Panc1 (cell line): Measurements from ENCODE around the gene EIF4G3. TPM values are rescaled to one million over a fixed set of nuclear protein-coding genes. Genes with fewer than 3 reads are reported as not detected.
A peak's percentile ranks its signal among the peaks of the same experiment; 100 is the strongest.

Source experiments
- ATAC-seq: fragments of 200-7000 bp; cut with Tn5 transposase; 2 replicates; pipeline ENCODE4 v1.9.1; 2020; ENCODE audit warnings: mild to moderate bottlenecking, moderate library complexity
- BruUV-seq: library from RNA; stranded (reverse); fragments of 400-500 nt; replicated peaks from 2 replicates; lab custom pipeline; 2021; lab: Mats Ljungman, UMichigan
- CTCF ChIA-PET: fragments of 300-600 bp; sonication (Branson Sonifier 250); formaldehyde crosslinking; loops from one replicate; lab custom pipeline; 2022; ENCODE audit warnings: antibody characterized with exemption; lab: Charles Lee
- POLR2A ChIA-PET: fragments of 300-600 bp; sonication (Branson Sonifier 250); formaldehyde crosslinking; loops from one replicate; lab custom pipeline; 2022; ENCODE audit warnings: antibody characterized with exemption; lab: Charles Lee
- DNase-seq: peaks from one replicate; pipeline ENCODE4 v3.0.0-alpha.2; 2010; ENCODE audit warnings: low read depth, low spot score
- H3K27ac ChIP-seq: 2 replicates; pipeline ENCODE4 v1.5.1; 2011; ENCODE audit warnings: mild to moderate bottlenecking, low read length, inconsistent platforms
- H3K27me3 ChIP-seq: fragments of 200-500 bp; sonication (Bioruptor generic); 2 replicates; pipeline ENCODE4 v1.6.0; 2014; ENCODE audit warnings: low read length, inconsistent platforms; ENCODE audit not compliant: control insufficient read depth, insufficient read depth
- H3K36me3 ChIP-seq: fragments of 200-500 bp; sonication (Bioruptor generic); 2 replicates; pipeline ENCODE4 v1.5.1; 2014; ENCODE audit warnings: inconsistent platforms, mild to moderate bottlenecking, low read length, moderate library complexity; ENCODE audit not compliant: control insufficient read depth, insufficient read depth
- H3K4me1 ChIP-seq: 2 replicates; pipeline ENCODE4 v1.5.1; 2011; ENCODE audit warnings: inconsistent platforms, mild to moderate bottlenecking, low read length, moderate library complexity; ENCODE audit not compliant: control insufficient read depth, insufficient read depth
- H3K4me3 ChIP-seq, 2 experiments: 2 replicates each; pipeline ENCODE4 v1.5.1; 2011 to 2012; ENCODE audit warnings: low read depth in 2 of 2, low read length in 2 of 2, mild to moderate bottlenecking in 2 of 2, inconsistent platforms in 1 of 2, moderate library complexity in 1 of 2
- H3K9me3 ChIP-seq: fragments of 200-500 bp; sonication (Bioruptor generic); 2 replicates; pipeline ENCODE4 v1.5.1; 2014; ENCODE audit warnings: low read depth, mild to moderate bottlenecking, inconsistent platforms, low read length, moderate library complexity; ENCODE audit not compliant: control insufficient read depth, insufficient read depth
- POLR2AphosphoS5 ChIP-seq: IDR thresholded peaks from 2 replicates; pipeline ENCODE4 v1.6.1; 2012; ENCODE audit warnings: mild to moderate bottlenecking, low read depth, low read length, moderate library complexity
- SIN3A ChIP-seq: IDR thresholded peaks from 2 replicates; pipeline ENCODE4 v1.6.1; 2012; ENCODE audit warnings: low read depth, mild to moderate bottlenecking, low read length, moderate library complexity, borderline replicate concordance; ENCODE audit not compliant: insufficient read depth
- TCF7L2 ChIP-seq: IDR thresholded peaks from 2 replicates; pipeline ENCODE4 v1.6.1; 2011; ENCODE audit warnings: mild to moderate bottlenecking, low read depth, low read length, inconsistent platforms
- in situ Hi-C: cut with HindIII; loops from 2 replicates; pipeline ENCODE4 v1.10.0; 2016; ENCODE audit warnings: low sequenced_read_pairs, low pct_unique_long_range_greater_than_20kb
- intact Hi-C: fragments of 100-400 bp; cut with micrococcal nuclease; formaldehyde crosslinking; loops from one replicate; pipeline ENCODE4 v1.10.0; 2022; ENCODE audit not compliant: unreplicated experiment
- total RNA-seq: library from RNA; stranded (reverse); gene quantifications from one replicate; pipeline ENCODE4 v1.2.1, GENCODE V29; 2021; ENCODE audit not compliant: unreplicated experiment
- TF ChIP-seq, protein P1 (sequence below): fragments of 450-650 bp; IDR thresholded peaks from 2 replicates; pipeline ENCODE4 v1.5.1; 2017; ENCODE audit warnings: mild to moderate bottlenecking
- TF ChIP-seq, protein P2 (sequence below), 2 experiments: IDR thresholded peaks; 2 replicates each; pipeline ENCODE4 v1.6.1; 2011 to 2012; ENCODE audit warnings: low read depth in 2 of 2, control low read depth in 1 of 2, low read length in 1 of 2, mild to moderate bottlenecking in 1 of 2, moderate library complexity in 1 of 2; ENCODE audit not compliant: insufficient read depth in 1 of 2

EIF4G3 gene
- total RNA-seq, 1 experiment from 2014 or later, result 78.6 TPM

DNA sequence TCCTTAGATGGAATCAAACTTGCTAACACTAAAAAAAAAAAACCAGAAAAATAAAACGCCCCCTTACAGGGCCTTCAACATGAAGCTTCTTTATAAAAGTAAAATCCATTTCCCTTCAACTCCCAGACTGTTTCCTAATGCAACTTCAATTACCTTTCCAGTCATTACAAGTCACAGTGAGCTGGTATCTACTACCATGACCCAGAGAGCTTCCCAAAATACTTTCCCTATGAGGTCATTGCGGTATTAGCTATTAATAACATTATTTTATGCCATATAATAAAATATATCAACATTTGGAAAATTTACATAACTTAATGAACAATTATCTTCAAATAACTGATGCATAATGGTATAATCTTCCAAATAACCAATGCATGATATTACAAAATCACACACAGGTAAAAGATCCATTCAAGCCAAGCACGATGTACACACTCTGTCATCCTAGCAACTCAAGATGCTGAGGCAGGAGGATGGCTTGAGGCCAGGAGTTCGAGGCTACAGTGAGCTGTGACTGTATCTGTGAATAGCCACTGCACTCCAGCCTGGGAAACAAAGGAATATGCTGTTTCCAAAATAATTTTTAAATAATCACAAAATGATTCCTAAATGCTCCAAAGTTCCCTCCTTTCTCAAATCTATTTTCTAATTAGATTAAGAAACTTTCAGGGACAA lies 24.1 kb downstream of the EIF4G3 start:
- DNase-seq, result no peak
- H3K4me3 ChIP-seq, result no peak overlapping the region
- no peak for ATAC-seq
- no peaks in the 10 kb centered on the region for H3K9me3 ChIP-seq
- peaks cover 15% of the 10 kb centered on the region for H3K4me1 ChIP-seq
- peaks cover 2% of the 10 kb centered on the region; the same call in 1 of the 2 replicates for H3K36me3 ChIP-seq
- H3K27me3 ChIP-seq, result no peaks in the 10 kb centered on the region
- TF ChIP-seq POLR2AphosphoS5, result no peak
- TF ChIP-seq, protein P1, sequence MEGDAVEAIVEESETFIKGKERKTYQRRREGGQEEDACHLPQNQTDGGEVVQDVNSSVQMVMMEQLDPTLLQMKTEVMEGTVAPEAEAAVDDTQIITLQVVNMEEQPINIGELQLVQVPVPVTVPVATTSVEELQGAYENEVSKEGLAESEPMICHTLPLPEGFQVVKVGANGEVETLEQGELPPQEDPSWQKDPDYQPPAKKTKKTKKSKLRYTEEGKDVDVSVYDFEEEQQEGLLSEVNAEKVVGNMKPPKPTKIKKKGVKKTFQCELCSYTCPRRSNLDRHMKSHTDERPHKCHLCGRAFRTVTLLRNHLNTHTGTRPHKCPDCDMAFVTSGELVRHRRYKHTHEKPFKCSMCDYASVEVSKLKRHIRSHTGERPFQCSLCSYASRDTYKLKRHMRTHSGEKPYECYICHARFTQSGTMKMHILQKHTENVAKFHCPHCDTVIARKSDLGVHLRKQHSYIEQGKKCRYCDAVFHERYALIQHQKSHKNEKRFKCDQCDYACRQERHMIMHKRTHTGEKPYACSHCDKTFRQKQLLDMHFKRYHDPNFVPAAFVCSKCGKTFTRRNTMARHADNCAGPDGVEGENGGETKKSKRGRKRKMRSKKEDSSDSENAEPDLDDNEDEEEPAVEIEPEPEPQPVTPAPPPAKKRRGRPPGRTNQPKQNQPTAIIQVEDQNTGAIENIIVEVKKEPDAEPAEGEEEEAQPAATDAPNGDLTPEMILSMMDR, result no peak
- TF ChIP-seq SIN3A, result no peak
- no peak for TF ChIP-seq TCF7L2
- TF ChIP-seq, protein P2, sequence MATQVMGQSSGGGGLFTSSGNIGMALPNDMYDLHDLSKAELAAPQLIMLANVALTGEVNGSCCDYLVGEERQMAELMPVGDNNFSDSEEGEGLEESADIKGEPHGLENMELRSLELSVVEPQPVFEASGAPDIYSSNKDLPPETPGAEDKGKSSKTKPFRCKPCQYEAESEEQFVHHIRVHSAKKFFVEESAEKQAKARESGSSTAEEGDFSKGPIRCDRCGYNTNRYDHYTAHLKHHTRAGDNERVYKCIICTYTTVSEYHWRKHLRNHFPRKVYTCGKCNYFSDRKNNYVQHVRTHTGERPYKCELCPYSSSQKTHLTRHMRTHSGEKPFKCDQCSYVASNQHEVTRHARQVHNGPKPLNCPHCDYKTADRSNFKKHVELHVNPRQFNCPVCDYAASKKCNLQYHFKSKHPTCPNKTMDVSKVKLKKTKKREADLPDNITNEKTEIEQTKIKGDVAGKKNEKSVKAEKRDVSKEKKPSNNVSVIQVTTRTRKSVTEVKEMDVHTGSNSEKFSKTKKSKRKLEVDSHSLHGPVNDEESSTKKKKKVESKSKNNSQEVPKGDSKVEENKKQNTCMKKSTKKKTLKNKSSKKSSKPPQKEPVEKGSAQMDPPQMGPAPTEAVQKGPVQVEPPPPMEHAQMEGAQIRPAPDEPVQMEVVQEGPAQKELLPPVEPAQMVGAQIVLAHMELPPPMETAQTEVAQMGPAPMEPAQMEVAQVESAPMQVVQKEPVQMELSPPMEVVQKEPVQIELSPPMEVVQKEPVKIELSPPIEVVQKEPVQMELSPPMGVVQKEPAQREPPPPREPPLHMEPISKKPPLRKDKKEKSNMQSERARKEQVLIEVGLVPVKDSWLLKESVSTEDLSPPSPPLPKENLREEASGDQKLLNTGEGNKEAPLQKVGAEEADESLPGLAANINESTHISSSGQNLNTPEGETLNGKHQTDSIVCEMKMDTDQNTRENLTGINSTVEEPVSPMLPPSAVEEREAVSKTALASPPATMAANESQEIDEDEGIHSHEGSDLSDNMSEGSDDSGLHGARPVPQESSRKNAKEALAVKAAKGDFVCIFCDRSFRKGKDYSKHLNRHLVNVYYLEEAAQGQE (IDR thresholded peaks at IDR 0.05; ENCODE audit: insufficient read depth in 1 of 2, low read depth in 2 of 2, low read length in 1 of 2), result no peak
- in situ Hi-C loops (no loop called here), intact Hi-C loops (no loop called here)
- POLR2A ChIA-PET, result interaction anchor here (0.6 kb wide), 2 partner anchors 69 to 214 kb away, joined by 3 to 12 read pairs; no protein-coding TSS in a partner anchor
- CTCF ChIA-PET, result interaction anchor here (0.6 kb wide), 1 partner anchor 10 kb away, joined by 5 read pairs; no protein-coding TSS in a partner anchor
- H3K27ac ChIP-seq, result no peak overlapping the region
- BruUV-seq, result no TSS peak

DNA sequence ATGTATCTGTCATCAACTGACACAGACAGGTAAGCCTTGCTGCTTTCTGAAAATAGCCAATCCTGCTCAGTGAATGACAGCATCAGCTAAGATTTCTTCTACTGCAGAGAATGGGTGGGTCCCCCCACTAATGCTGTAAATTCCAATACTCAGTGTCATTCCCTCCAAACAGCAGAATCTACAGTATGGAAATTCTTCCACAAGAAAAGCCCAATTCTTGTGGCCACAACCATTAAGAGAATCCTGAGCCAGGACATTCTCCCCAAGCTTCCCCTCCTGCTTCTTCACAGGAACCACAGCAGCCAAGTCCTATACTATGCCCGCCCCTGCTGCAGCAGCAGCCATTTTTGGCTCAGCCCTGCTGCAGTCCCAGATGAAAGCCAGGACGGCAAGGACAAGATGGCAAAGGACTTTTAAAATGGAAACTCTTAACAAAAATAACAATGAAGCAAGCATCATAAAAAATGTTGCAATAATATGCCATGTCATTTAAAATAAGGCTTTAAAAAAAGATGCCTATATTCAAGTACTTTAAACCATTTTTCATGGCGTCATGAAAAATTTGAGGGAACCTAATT lies 26.8 kb downstream of the EIF4G3 start:
- TF ChIP-seq TCF7L2 (no peak), SIN3A (no peak), POLR2AphosphoS5 (no peak)
- TF ChIP-seq, protein P1, result no peak
- TF ChIP-seq, protein P2 (IDR thresholded peaks at IDR 0.05; ENCODE audit: insufficient read depth in 1 of 2, low read depth in 2 of 2, low read length in 1 of 2), result no peak
- DNase-seq (peak; percentile 15), ATAC-seq (peak; percentile 82)
- Histone ChIP-seq H3K27me3 (no peaks in the 10 kb centered on the region), H3K27ac (no peak overlapping the region), H3K4me3 (no peak overlapping the region), H3K9me3 (no peaks in the 10 kb centered on the region), H3K36me3 (peaks cover 2% of the 10 kb centered on the region; the same call in 1 of the 2 replicates), H3K4me1 (peaks cover 15% of the 10 kb centered on the region)
- ChIA-PET CTCF (no interaction called here), POLR2A (interaction anchor here (0.6 kb wide), 1 partner anchor 39 kb away, joined by 3 read pairs; no protein-coding TSS in a partner anchor)
- intact Hi-C loops, result no loop called here
- BruUV-seq, result no TSS peak
- in situ Hi-C loops, result no loop called here
